Naive thymus-derived CD8-positive, alpha-beta T cell (primary cell): ENCODE results near the gene EPS8L3. TPM values are rescaled to one million over a fixed set of nuclear protein-coding genes. Genes with fewer than 3 reads are reported as not detected.

Experiments
- ATAC-seq, 2 donors: fragments of 150-1000 bp; cut with Tn5 transposase in 1 of 2; sonication (Bioruptor Pico), chemical (Tn5 transposase) in 1 of 2; 1 replicate in 1 of 2; 2 replicates in 1 of 2; pipeline ENCODE4 v1.10.0; 2021; ENCODE audit warnings: mild to moderate bottlenecking in 2 of 2, moderate library complexity in 2 of 2
- POLR2A ChIA-PET: fragments of 350-600 bp; sonication (Branson Sonifier 250); formaldehyde crosslinking; loops from one replicate; lab custom pipeline; 2021; ENCODE audit warnings: antibody characterized with exemption; lab: Charles Lee
- DNase-seq, 10 donors: peaks; one replicate each; pipeline versions ENCODE4 v3.0.0 to v3.0.0-alpha.2; 2020 to 2022
- H3K27ac Mint-ChIP-seq, 10 donors: one replicate each; pipeline ENCODE4 v1.8.0; 2020 to 2022; ENCODE audit warnings: mild to moderate bottlenecking in 10 of 10, mixed read lengths in 10 of 10, moderate library complexity in 4 of 10, inconsistent platforms in 1 of 10
- H3K27me3 Mint-ChIP-seq, 5 donors: one replicate each; pipeline ENCODE4 v1.8.0; 2021 to 2022; ENCODE audit warnings: mixed read lengths in 5 of 5
- H3K36me3 Mint-ChIP-seq, 3 donors: one replicate each; pipeline ENCODE4 v1.8.0; 2020 to 2022; ENCODE audit warnings: mixed read lengths in 3 of 3, mild to moderate bottlenecking in 2 of 3, inconsistent platforms in 1 of 3
- H3K4me1 Mint-ChIP-seq, 4 donors: one replicate each; pipeline ENCODE4 v1.8.0; 2021 to 2022; ENCODE audit warnings: mixed read lengths in 4 of 4
- H3K4me3 Mint-ChIP-seq, 10 donors: one replicate each; pipeline ENCODE4 v1.8.0; 2020 to 2022; ENCODE audit warnings: mild to moderate bottlenecking in 10 of 10, mixed read lengths in 10 of 10, moderate library complexity in 6 of 10, inconsistent platforms in 1 of 10
- H3K9me3 Mint-ChIP-seq, 9 donors: one replicate each; pipeline ENCODE4 v1.8.0; 2020 to 2022; ENCODE audit warnings: mixed read lengths in 9 of 9, mild to moderate bottlenecking in 3 of 9, inconsistent platforms in 1 of 9, moderate library complexity in 1 of 9
- polyA plus RNA-seq, 3 donors: library from polyadenylated mRNA; unstranded; fragments of 300-500 nt; fragmentation: Illumina TruSeq; gene quantifications; one replicate each; pipeline ENCODE4 v1.2.3, GENCODE V29; 2021
- total RNA-seq, 8 experiments: library from RNA in 2 of 8; stranded (reverse) in 2 of 8; gene quantifications; one replicate each; pipeline ENCODE4 v1.2.3 and lab custom pipeline; 2021 to 2026

The EPS8L3 gene
- total and polyA plus RNA-seq, 5 experiments from 2014 or later, result not detected

- no peaks in the 10 kb centered on the region for H3K27me3 Mint-ChIP-seq
- POLR2A ChIA-PET, result no interaction called here
- DNase-seq (no peak), ATAC-seq (no peak)
- peaks cover 12 to 15% (median 15%) of the 10 kb centered on the region in 4 donors for H3K4me1 Mint-ChIP-seq
- peaks cover 0 to 8% (median 0%) of the 10 kb centered on the region in 3 donors for H3K36me3 Mint-ChIP-seq
- H3K4me3 Mint-ChIP-seq, result no peak overlapping the region
- H3K27ac Mint-ChIP-seq, result peak overlapping the region in 2 of 10 donors; percentile 26 to 28
- H3K9me3 Mint-ChIP-seq, result peaks cover 0 to 11% (median 0%) of the 10 kb centered on the region in 9 donors
Measured at GRCh38 chr1:109784551-109785252, 21.0 kb upstream of the EPS8L3 start.

GRCh38 chr1:109783436-109783835, 19.7 kb upstream of the EPS8L3 start:
- POLR2A ChIA-PET, result no interaction called here
- peaks cover 0 to 8% (median 0%) of the 10 kb centered on the region in 3 donors for H3K36me3 Mint-ChIP-seq
- no peak for ATAC-seq
- H3K4me3 Mint-ChIP-seq, result no peak overlapping the region
- peaks cover 4 to 6% (median 5%) of the 10 kb centered on the region in 4 donors for H3K4me1 Mint-ChIP-seq
- DNase-seq, result no peak
- peaks cover 0 to 11% (median 0%) of the 10 kb centered on the region in 9 donors for H3K9me3 Mint-ChIP-seq
- H3K27me3 Mint-ChIP-seq, result no peaks in the 10 kb centered on the region
- no peak overlapping the region for H3K27ac Mint-ChIP-seq

- DNase-seq, result no peak
- peaks cover 0 to 8% (median 0%) of the 10 kb centered on the region in 3 donors for H3K36me3 Mint-ChIP-seq
- H3K4me3 Mint-ChIP-seq, result no peak overlapping the region
- POLR2A ChIA-PET, result no interaction called here
- H3K27ac Mint-ChIP-seq, result no peak overlapping the region
- H3K9me3 Mint-ChIP-seq, result peaks cover 0 to 11% (median 0%) of the 10 kb centered on the region in 9 donors
- ATAC-seq, result no peak
- H3K27me3 Mint-ChIP-seq, result no peaks in the 10 kb centered on the region
- H3K4me1 Mint-ChIP-seq, result peaks cover 4 to 6% (median 5%) of the 10 kb centered on the region in 4 donors
Measured at GRCh38 chr1:109782927-109783326, 19.2 kb upstream of the EPS8L3 start.

GRCh38 chr1:109782514-109782913, 18.8 kb upstream of the EPS8L3 start:
- Mint-ChIP-seq H3K9me3 (peaks cover 0 to 11% (median 0%) of the 10 kb centered on the region in 9 donors), H3K36me3 (peaks cover 0 to 8% (median 0%) of the 10 kb centered on the region in 3 donors), H3K27me3 (no peaks in the 10 kb centered on the region), H3K27ac (no peak overlapping the region), H3K4me3 (no peak overlapping the region), H3K4me1 (peaks cover 4 to 7% (median 6%) of the 10 kb centered on the region in 4 donors)
- DNase-seq, result no peak
- no peak for ATAC-seq
- POLR2A ChIA-PET, result no interaction called here

- peaks cover 0 to 8% (median 0%) of the 10 kb centered on the region in 3 donors for H3K36me3 Mint-ChIP-seq
- no peak for DNase-seq
- H3K9me3 Mint-ChIP-seq, result peaks cover 0 to 11% (median 0%) of the 10 kb centered on the region in 9 donors
- H3K4me3 Mint-ChIP-seq, result no peak overlapping the region
- POLR2A ChIA-PET, result interaction anchor here (1.1 kb wide), 1 partner anchor 203 kb away, joined by 3 read pairs; the partner anchor contains the start of gene AHCYL1
- no peak overlapping the region for H3K27ac Mint-ChIP-seq
- H3K4me1 Mint-ChIP-seq, result peaks cover 5 to 11% (median 8%) of the 10 kb centered on the region in 4 donors
- no peak for ATAC-seq
- H3K27me3 Mint-ChIP-seq, result no peaks in the 10 kb centered on the region
Measured at GRCh38 chr1:109781806-109782205, 18.1 kb upstream of the EPS8L3 start.

GRCh38 chr1:109780982-109781381, 17.3 kb upstream of the EPS8L3 start:
- no peak overlapping the region for H3K27ac Mint-ChIP-seq

GRCh38 chr1:109777980-109778625, 14.4 kb upstream of the EPS8L3 start:
- H3K27ac Mint-ChIP-seq, result peak overlapping the region in 1 of 10 donors; percentile 46
- DNase-seq (peak in 1 of 10 donors; percentile 55), ATAC-seq (no peak)

More at GRCh38 chr1:109780982-109781381, 17.3 kb upstream of the EPS8L3 start:
- H3K9me3 Mint-ChIP-seq, result peaks cover 0 to 11% (median 0%) of the 10 kb centered on the region in 9 donors
- POLR2A ChIA-PET, result interaction anchor here (1.1 kb wide), 1 partner anchor 204 kb away, joined by 3 read pairs; the partner anchor contains the start of gene AHCYL1
- no peak for DNase-seq
- peaks cover 2 to 12% (median 7%) of the 10 kb centered on the region in 4 donors for H3K4me1 Mint-ChIP-seq
- H3K36me3 Mint-ChIP-seq, result peaks cover 0 to 8% (median 0%) of the 10 kb centered on the region in 3 donors
- no peak overlapping the region for H3K4me3 Mint-ChIP-seq
- no peak for ATAC-seq
- peaks cover 0 to 1% (median 0%) of the 10 kb centered on the region in 5 donors for H3K27me3 Mint-ChIP-seq

GRCh38 chr1:109777436-109777835, 13.7 kb upstream of the EPS8L3 start:
- H3K4me1 Mint-ChIP-seq, result peaks cover 4 to 14% (median 8%) of the 10 kb centered on the region in 4 donors
- H3K4me3 Mint-ChIP-seq, result no peak overlapping the region
- peaks cover 0 to 14% (median 0%) of the 10 kb centered on the region in 5 donors for H3K27me3 Mint-ChIP-seq
- peaks cover 0 to 11% (median 0%) of the 10 kb centered on the region in 9 donors for H3K9me3 Mint-ChIP-seq
- H3K27ac Mint-ChIP-seq, result peak overlapping the region in 2 of 10 donors; percentile 35 to 41
- peaks cover 0 to 8% (median 0%) of the 10 kb centered on the region in 3 donors for H3K36me3 Mint-ChIP-seq
- ATAC-seq (no peak), DNase-seq (no peak)
- POLR2A ChIA-PET, result interaction anchor here (0.8 to 2.9 kb wide), 5 partner anchors 13 to 232 kb away, joined by 3 to 32 read pairs (median 4); partner anchors contain the start of gene AHCYL1

More at GRCh38 chr1:109777980-109778625, 14.4 kb upstream of the EPS8L3 start:
- Mint-ChIP-seq H3K9me3 (peaks cover 0 to 11% (median 0%) of the 10 kb centered on the region in 9 donors), H3K4me3 (no peak overlapping the region), H3K4me1 (peaks cover 4 to 14% (median 8%) of the 10 kb centered on the region in 4 donors), H3K36me3 (peaks cover 0 to 8% (median 0%) of the 10 kb centered on the region in 3 donors), H3K27me3 (peaks cover 0 to 14% (median 0%) of the 10 kb centered on the region in 5 donors)
- POLR2A ChIA-PET, result interaction anchor here (1.6 to 2.9 kb wide), 3 partner anchors 12 to 232 kb away, joined by 4 to 32 read pairs (median 11); partner anchors contain the start of gene AHCYL1

GRCh38 chr1:109776911-109777310, 13.2 kb upstream of the EPS8L3 start:
- ATAC-seq, result peak; percentile 74 to 83
- Mint-ChIP-seq H3K27ac (peak overlapping the region in 4 of 10 donors; percentile 34 to 87 (median 54)), H3K27me3 (peaks cover 0 to 14% (median 0%) of the 10 kb centered on the region in 5 donors), H3K4me1 (peaks cover 4 to 17% (median 8%) of the 10 kb centered on the region in 4 donors), H3K9me3 (peaks cover 0 to 11% (median 0%) of the 10 kb centered on the region in 9 donors), H3K36me3 (peaks cover 0 to 8% (median 0%) of the 10 kb centered on the region in 3 donors), H3K4me3 (no peak overlapping the region)
- POLR2A ChIA-PET, result interaction anchor here (0.7 to 2.9 kb wide), 7 partner anchors 13 to 231 kb away, joined by 3 to 32 read pairs (median 3); partner anchors contain the start of gene AHCYL1
- DNase-seq, result peak; percentile 59 to 86 (median 73)

- no peak overlapping the region for H3K4me3 Mint-ChIP-seq
- DNase-seq (peak in 2 of 10 donors; percentile 28 to 32), ATAC-seq (no peak)
- H3K27me3 Mint-ChIP-seq, result peaks cover 0 to 14% (median 0%) of the 10 kb centered on the region in 5 donors
- H3K36me3 Mint-ChIP-seq, result peaks cover 0 to 8% (median 0%) of the 10 kb centered on the region in 3 donors
- peak overlapping the region in 2 of 10 donors; percentile 67 to 87 for H3K27ac Mint-ChIP-seq
- H3K9me3 Mint-ChIP-seq, result peaks cover 0 to 10% (median 0%) of the 10 kb centered on the region in 9 donors
- H3K4me1 Mint-ChIP-seq, result peaks cover 4 to 17% (median 8%) of the 10 kb centered on the region in 4 donors
- POLR2A ChIA-PET, result interaction anchor here (0.7 to 2.9 kb wide), 6 partner anchors 14 to 230 kb away, joined by 3 to 32 read pairs (median 4); partner anchors contain the start of gene AHCYL1
Measured at GRCh38 chr1:109776206-109776835, 12.6 kb upstream of the EPS8L3 start.

- Mint-ChIP-seq H3K9me3 (peaks cover 0 to 1% (median 0%) of the 10 kb centered on the region in 9 donors), H3K27ac (peak overlapping the region in 2 of 10 donors; percentile 22 to 87), H3K27me3 (peaks cover 0 to 14% (median 0%) of the 10 kb centered on the region in 5 donors), H3K4me3 (no peak overlapping the region), H3K4me1 (peaks cover 4 to 17% (median 8%) of the 10 kb centered on the region in 4 donors), H3K36me3 (peaks cover 0 to under 1% (median 0%) of the 10 kb centered on the region in 3 donors)
- DNase-seq (no peak), ATAC-seq (no peak)
- POLR2A ChIA-PET, result interaction anchor here (0.6 to 3.1 kb wide), 5 partner anchors 53 to 229 kb away, joined by 3 to 18 read pairs (median 5); partner anchors contain the start of gene AHCYL1
Measured at GRCh38 chr1:109775398-109775797, 11.7 kb upstream of the EPS8L3 start.
